Testis (tissue), 3 donors: Measurements from ENCODE around the gene ACER1. TPM values are rescaled to one million over a fixed set of nuclear protein-coding genes. Genes with fewer than 3 reads are reported as not detected.
"Not testable (repeated sequence)": the region's sequence is repeated elsewhere in the genome, so short reads cannot be mapped to it uniquely, and the experiment has no call there.

ENCODE experiments used
- DNase-seq: peaks from one replicate; pipeline ENCODE4 v3.0.0-alpha.2; 2019
- H3K27ac ChIP-seq, 2 donors: fragments of 200-600 bp; sonication (generic); one replicate each; pipeline ENCODE4 v1.5.1; 2019
- H3K27me3 ChIP-seq: fragments of 200-600 bp; sonication (generic); one replicate; pipeline ENCODE4 v1.5.1; 2019
- H3K36me3 ChIP-seq: fragments of 200-600 bp; sonication (generic); one replicate; pipeline ENCODE4 v1.5.1; 2017; ENCODE audit warnings: low read depth; ENCODE audit errors: missing control alignments
- H3K4me1 ChIP-seq: fragments of 200-600 bp; sonication (generic); one replicate; pipeline ENCODE4 v1.5.1; 2019
- H3K4me3 ChIP-seq, 2 donors: fragments of 200-600 bp; sonication (generic); one replicate each; pipeline ENCODE4 v1.5.1; 2017 to 2019
- H3K9me3 ChIP-seq: fragments of 200-600 bp; sonication (generic); one replicate; pipeline ENCODE4 v1.5.1; 2017
- CTCF ChIP-seq, 3 experiments: fragments of 450-650 bp in 2 of 3; fragments of 200-600 bp in 1 of 3; sonication (generic) in 1 of 3; IDR thresholded peaks; one replicate each; pipeline ENCODE4 v1.5.1; 2016 to 2019; ENCODE audit warnings: antibody characterized with exemption in 3 of 3, mild to moderate bottlenecking in 2 of 3, moderate library complexity in 1 of 3
- POLR2A ChIP-seq: fragments of 450-650 bp; IDR thresholded peaks from one replicate; pipeline ENCODE4 v1.6.1; 2017; ENCODE audit warnings: antibody characterized with exemption, mild to moderate bottlenecking, moderate library complexity
- whole genome bisulfite sequencing, 2 donors: methylation state at CpG; one replicate each; pipeline ENCODE4 v1.1.5; 2018; 5-methylcytosine and 5-hydroxymethylcytosine counted together
- intact Hi-C: fragments of 100-400 bp; cut with DNase I; formaldehyde crosslinking; loops from one replicate; pipeline ENCODE4 v1.15.1; 2023; ENCODE audit warnings: low total_unique reads
- polyA plus RNA-seq: library from polyadenylated mRNA; stranded (reverse); fragments of 350-450 nt; fragmentation: Illumina TruSeq; extraction: RNeasy Lipid Tissue Mini Kit (QIAGEN cat#74804); gene quantifications from one replicate; pipeline ENCODE4 v1.2.3, GENCODE V29; 2014; ENCODE audit warnings: low read depth, low replicate concordance; ENCODE audit not compliant: insufficient read depth
- total RNA-seq, 2 donors: library from RNA; depleted of rRNA; stranded (reverse); fragments of >200 nt; gene quantifications; one replicate each; pipeline ENCODE4 v1.2.3, GENCODE V29; 2016

Gene ACER1
- total and polyA plus RNA-seq, 3 donors from 2014 or later: 0.39 to 1.0 (median 0.99) TPM

DNA sequence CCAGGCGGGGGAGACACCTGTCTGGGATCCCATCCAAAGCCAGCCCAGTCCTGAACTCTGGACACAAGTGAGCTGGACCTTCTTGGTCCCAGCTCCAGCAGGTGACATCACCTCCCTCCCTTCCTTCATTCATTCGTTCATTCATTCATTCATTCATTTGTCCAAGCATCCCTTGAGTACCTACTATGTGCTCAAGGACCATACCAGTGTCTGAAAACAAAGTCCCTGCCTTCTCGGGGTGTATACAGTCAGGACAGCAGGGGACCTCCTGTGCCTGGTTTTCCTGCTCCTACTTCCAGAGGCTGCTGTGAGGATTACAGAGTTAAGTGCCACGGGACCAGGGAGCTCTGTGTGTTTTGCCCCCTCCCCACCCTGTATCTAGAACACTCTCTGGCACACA, 14.0 kb downstream of the ACER1 start:
- 47 to 61% methylated on average over 4 of the region's 4 CpGs for WGBS, 2 donors
- intact Hi-C loops: no loop called here

DNA sequence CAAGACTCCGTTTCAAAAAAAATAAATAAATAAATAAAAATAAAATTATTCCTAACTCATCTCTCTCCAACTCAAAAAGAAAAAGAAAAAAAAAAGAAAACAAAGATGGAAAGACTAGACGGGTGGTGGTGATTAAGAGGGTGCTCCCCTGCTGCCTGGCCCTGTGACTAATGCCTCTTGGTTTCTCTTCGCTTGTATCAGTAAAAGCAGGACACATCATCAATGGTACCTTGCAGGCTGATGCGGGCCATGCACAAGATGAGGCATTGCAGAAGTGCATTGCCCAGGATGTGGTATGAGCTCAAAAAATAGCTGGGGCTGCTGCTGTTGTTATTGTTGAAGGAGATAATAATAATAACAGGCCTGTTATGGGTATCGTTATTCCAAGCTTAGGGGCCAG, 14.6 kb downstream of the ACER1 start:
- intact Hi-C loops: no loop called here
- no peak overlapping the region for H3K4me3 ChIP-seq
- no peak for TF ChIP-seq POLR2A
- TF ChIP-seq CTCF (IDR thresholded peaks at IDR 0.05): no peak
- no peak for DNase-seq
- no peaks in the 10 kb centered on the region for H3K4me1 ChIP-seq
- H3K27me3 ChIP-seq: no peaks in the 10 kb centered on the region
- H3K27ac ChIP-seq: no peak overlapping the region
- 71 to 76% methylated on average over 5 of the region's 5 CpGs for WGBS, 2 donors
- no peaks in the 10 kb centered on the region for H3K36me3 ChIP-seq
- no peaks in the 10 kb centered on the region for H3K9me3 ChIP-seq

More for the DNA sequence above, 14.0 kb downstream of the ACER1 start:
- TF ChIP-seq CTCF (IDR thresholded peaks at IDR 0.05): no peak
- TF ChIP-seq POLR2A: no peak
- Histone ChIP-seq H3K4me1 (no peaks in the 10 kb centered on the region), H3K36me3 (no peaks in the 10 kb centered on the region), H3K27me3 (no peaks in the 10 kb centered on the region), H3K27ac (no peak overlapping the region), H3K9me3 (no peaks in the 10 kb centered on the region), H3K4me3 (no peak overlapping the region)
- DNase-seq: no peak

DNA sequence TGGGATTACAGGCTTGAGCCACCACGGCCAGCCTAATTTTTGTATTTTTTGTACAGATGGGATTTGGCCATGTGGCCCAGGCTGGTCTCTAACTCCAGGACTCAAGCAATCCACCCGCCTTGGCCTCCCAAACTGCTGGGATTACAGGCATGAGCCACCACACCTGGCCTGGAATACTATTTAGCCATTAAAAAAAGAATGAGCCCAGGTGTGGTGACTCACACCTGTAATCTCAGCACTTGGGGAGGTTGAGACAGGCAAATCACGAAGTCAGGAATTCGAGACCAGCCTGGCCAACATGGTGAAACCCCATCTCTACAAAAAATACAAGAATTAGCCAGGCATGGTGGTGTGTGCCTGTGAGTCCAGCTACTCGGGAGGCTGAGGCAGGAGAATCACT, 17.8 kb downstream of the ACER1 start:
- intact Hi-C loops, H3K27ac ChIP-seq, H3K36me3 ChIP-seq, H3K27me3 ChIP-seq, H3K4me1 ChIP-seq, DNase-seq, H3K4me3 ChIP-seq, H3K9me3 ChIP-seq: not testable (repeated sequence)
- WGBS, 2 donors: 84 to 86% methylated on average over 5 of the region's 5 CpGs

- Histone ChIP-seq H3K36me3 (no peaks in the 10 kb centered on the region), H3K27ac (no peak overlapping the region), H3K9me3 (no peaks in the 10 kb centered on the region), H3K4me1 (no peaks in the 10 kb centered on the region), H3K27me3 (no peaks in the 10 kb centered on the region), H3K4me3 (no peak overlapping the region)
- TF ChIP-seq POLR2A: no peak
- no peak for TF ChIP-seq CTCF (IDR thresholded peaks at IDR 0.05)
- no peak for DNase-seq
- intact Hi-C loops: no loop called here
- WGBS, 2 donors: 73 to 81% methylated on average over 5 of the region's 5 CpGs
These were observed 19.9 kb downstream of the ACER1 start for GRCh38 chr19:6313398-6313969.

DNA sequence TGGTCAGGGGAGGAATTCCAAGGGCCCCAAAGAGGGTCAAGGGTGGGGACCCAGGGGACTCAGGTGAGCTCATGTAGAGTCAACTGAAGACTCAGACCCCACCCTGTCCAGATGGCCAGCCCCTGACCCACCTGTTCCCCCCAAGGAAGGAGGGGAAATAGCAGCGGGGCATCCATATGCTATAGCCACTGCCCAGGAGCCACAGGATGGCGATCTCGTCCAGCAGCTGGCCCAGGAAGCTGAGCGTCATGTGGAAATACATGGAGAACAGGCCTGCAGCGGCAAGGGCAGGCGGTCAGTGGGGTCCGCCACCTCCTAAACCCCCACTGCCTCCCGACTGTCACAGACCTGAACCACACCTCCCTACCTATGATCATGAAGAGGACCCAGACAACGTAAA, 21.4 kb downstream of the ACER1 start:
- H3K27ac ChIP-seq: no peak overlapping the region
- WGBS, 2 donors: 86 to 88% methylated on average over 9 of the region's 9 CpGs
- no peak for DNase-seq
- H3K27me3 ChIP-seq: no peaks in the 10 kb centered on the region
- H3K36me3 ChIP-seq: no peaks in the 10 kb centered on the region
- H3K4me3 ChIP-seq: no peak overlapping the region
- H3K9me3 ChIP-seq: no peaks in the 10 kb centered on the region
- intact Hi-C loops: no loop called here
- no peak for TF ChIP-seq CTCF (IDR thresholded peaks at IDR 0.05)
- no peak for TF ChIP-seq POLR2A
- H3K4me1 ChIP-seq: no peaks in the 10 kb centered on the region
